G401 (cell line): ENCODE data around the gene TPPP. TPM values are rescaled to one million over a fixed set of nuclear protein-coding genes. Genes with fewer than 3 reads are reported as not detected.
"Not testable (repeated sequence)": the region's sequence is repeated elsewhere in the genome, so short reads cannot be mapped to it uniquely, and the experiment has no call there.

Source experiments
- DNase-seq: peaks from one replicate; pipeline ENCODE4 v3.0.0-alpha.2; 2015; ENCODE audit warnings: low spot score
- in situ Hi-C: cut with HindIII; loops from 2 replicates; pipeline ENCODE4 v1.10.0; 2016; ENCODE audit warnings: low sequenced_read_pairs, mixed read lengths
- total RNA-seq: library from RNA; depleted of rRNA; stranded (reverse); fragments of >200 nt; shearing (Covaris generic); gene quantifications from 2 replicates; pipeline ENCODE4 v1.2.3, GENCODE V29; 2014

Gene TPPP
- total RNA-seq, 1 experiment from 2014 or later: 1.2 TPM

- DNase-seq, in situ Hi-C loops: not testable (repeated sequence)
These were observed 11.6 kb downstream of the TPPP start for GRCh38 chr5:681317-682191.

- DNase-seq: not testable (repeated sequence)
These were observed 12.3 kb downstream of the TPPP start for GRCh38 chr5:680836-681235.

DNA sequence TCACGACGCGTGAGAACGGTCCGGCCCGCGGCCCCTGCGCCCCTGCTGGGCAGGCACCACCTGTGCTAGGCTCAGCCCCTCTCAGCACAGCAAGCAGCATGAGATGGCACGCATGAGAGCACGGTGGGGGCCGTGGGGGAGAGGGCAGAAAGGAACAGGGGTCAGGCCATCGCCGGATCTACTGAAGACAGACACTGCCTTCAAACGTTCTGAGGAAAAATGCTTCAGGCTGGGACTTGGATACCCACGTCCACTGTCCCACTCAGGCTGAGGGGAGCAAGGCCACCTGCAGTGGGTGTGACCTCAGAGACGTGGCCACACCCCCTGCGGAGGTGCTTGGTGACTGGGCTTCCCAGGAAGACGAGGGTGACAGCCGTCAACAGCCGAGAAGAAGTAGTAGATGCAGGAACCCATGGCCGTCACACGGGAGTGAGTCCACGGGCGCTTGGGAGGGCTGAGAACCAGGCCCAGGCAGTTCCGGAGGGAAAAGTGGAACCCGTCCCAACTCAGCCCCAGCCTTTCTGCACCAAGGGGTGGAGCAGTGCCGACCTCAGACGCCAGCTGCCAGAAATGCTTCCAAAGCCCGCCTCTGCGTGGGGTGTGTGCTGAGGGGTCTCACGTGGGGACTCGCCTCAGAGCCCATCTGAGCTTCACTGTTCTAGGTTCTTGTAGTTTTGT lies 12.9 kb downstream of the TPPP start:
- DNase-seq, in situ Hi-C loops: not testable (repeated sequence)

More at GRCh38 chr5:680836-681235, 12.3 kb downstream of the TPPP start:
- in situ Hi-C loops: not testable (repeated sequence)

- DNase-seq, in situ Hi-C loops: not testable (repeated sequence)
These were observed 13.8 kb downstream of the TPPP start for GRCh38 chr5:679166-679895.

GRCh38 chr5:678521-678920 lies 14.6 kb downstream of the TPPP start:
- in situ Hi-C loops, DNase-seq: not testable (repeated sequence)

- in situ Hi-C loops: no loop called here
- DNase-seq: no peak
These were observed 15.7 kb downstream of the TPPP start for GRCh38 chr5:677131-678101.

GRCh38 chr5:676699-677076 lies 16.5 kb downstream of the TPPP start:
- DNase-seq: no peak
- in situ Hi-C loops: no loop called here

- no peak for DNase-seq
- in situ Hi-C loops: no loop called here
These were observed 17.1 kb downstream of the TPPP start for GRCh38 chr5:675871-676698.

- in situ Hi-C loops: no loop called here
- no peak for DNase-seq
These were observed 17.9 kb downstream of the TPPP start for GRCh38 chr5:675111-675870.

DNA sequence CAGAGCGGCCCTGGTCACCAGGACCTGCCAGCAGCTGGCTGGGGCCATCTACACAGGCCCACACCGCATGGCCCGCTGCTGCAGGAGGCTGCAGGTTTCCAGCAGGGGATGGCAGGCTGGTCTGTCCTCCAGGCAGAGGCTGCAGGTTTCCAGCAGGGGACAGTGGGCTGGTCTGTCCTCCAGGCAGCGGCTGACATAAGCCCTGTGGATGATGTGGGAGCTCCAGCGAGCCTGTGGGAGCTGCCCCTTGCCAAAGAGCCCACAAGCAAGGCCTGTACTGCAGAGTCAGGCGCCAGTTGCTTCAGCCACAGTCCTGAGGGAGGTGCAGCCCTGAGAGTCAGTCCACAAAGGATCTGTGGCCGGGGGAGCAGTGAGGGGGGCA lies 18.5 kb downstream of the TPPP start:
- in situ Hi-C loops: loop anchor here (25.0 kb wide), 1 partner anchor 238 kb away; no protein-coding TSS in a partner anchor
- peak; percentile 55 for DNase-seq

GRCh38 chr5:673831-674629 lies 19.1 kb downstream of the TPPP start:
- in situ Hi-C loops: loop anchor here (25.0 kb wide), 1 partner anchor 238 kb away; no protein-coding TSS in a partner anchor
- peak; percentile 71 for DNase-seq

GRCh38 chr5:673161-673830 lies 19.9 kb downstream of the TPPP start:
- in situ Hi-C loops: loop anchor here (25.0 kb wide), 1 partner anchor 239 kb away; no protein-coding TSS in a partner anchor
- DNase-seq: no peak

- peak; percentile 54 for DNase-seq
- in situ Hi-C loops: loop anchor here (25.0 kb wide), 1 partner anchor 240 kb away; no protein-coding TSS in a partner anchor
These were observed 20.6 kb downstream of the TPPP start for GRCh38 chr5:672329-673160.

DNA sequence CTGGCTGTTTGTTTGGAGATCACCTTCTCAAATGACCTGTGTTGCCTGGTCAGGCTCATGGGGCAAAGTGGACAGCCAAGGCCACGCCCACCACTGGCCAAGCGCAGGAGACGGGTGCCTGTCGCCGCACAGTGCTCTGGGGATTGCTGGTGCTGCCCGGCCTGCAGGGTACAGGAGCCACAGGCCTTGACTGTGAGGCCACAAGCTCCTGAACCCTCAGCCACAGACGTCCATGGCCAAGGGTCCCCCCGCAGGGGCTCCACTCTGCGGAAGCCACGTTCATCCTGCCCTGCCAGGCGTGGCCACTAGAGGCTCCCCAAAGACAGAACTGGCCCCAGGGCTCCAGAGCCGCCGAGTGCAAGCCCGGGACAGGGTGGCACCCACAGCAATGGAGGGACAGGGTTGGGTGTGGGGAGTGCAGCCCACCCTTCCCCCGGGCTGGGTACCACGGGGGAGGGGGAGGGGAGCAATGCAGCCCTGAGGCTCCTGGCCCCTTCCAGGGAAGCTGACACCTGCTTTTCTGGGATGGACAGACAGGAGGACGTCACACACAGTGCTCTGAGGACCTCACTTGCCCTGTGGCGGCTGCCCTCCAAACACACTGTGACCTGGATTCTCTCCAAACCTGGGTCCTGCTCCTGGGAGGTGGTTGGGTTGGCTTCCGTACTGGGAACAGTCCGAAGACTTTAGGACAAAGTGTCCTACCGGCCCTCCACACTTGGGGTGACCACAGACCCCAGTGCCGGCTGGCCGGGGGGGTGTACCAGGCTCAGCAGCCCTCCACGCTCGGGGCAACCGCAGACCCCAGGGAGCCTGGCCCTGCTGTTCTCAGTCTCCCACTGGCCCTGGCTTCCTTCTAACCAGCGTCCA lies 21.5 kb downstream of the TPPP start:
- in situ Hi-C loops: loop anchor here (25.0 kb wide), 1 partner anchor 241 kb away; no protein-coding TSS in a partner anchor
- peak; percentile 77 for DNase-seq
